ENCODE measurements around the gene UQCRC2.
"Not testable (repeated sequence)": the region's sequence is repeated elsewhere in the genome, so short reads cannot be mapped to it uniquely, and the experiment has no call there.

UQCRC2 gene

GRCh38 chr16:21982108-21982507 is 28.9 kb downstream of the UQCRC2 start:
- no peak for DNase-seq (ENCODE audit: low read depth)

DNA sequence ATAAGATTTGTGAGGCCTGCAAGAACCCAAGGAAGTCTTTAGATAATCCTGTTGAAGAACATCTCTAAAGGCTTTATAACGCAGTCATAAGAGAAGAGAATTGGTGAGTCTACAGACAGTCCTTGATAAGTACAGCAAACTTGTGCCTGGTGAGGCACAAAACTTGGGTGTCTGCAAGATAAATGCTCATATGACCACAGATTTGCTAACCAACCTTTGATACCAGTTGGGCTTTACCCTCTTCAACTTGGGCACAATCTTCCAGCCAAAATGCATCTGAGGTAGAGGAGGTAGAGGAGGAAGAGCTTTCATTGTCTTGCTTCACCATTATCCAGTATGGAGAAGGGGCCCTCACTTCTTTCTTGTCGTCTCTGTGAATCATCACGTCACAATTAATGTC is 30.9 kb downstream of the UQCRC2 start:
- no peak for DNase-seq (ENCODE audit: low read depth)

DNA sequence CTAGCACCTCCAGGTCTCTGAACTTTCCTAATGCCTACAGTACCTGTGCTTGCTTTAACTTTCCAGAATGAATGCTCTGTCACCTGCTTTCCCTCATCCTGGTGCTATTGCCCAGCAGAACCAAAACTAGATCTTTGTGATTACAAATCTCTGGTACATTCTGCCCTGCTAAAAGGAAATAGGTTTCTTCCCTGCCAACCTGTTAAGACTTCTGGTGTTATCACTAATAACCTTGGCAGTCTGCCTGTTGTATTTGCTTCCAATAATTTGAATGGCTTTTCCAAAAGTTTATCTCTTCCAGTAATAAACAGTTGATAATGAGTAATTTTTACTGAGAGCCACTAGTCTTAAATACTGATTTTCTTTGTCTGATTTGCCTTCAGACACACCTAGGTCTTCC is 32.4 kb downstream of the UQCRC2 start:
- DNase-seq (ENCODE audit: low read depth): no peak

DNA sequence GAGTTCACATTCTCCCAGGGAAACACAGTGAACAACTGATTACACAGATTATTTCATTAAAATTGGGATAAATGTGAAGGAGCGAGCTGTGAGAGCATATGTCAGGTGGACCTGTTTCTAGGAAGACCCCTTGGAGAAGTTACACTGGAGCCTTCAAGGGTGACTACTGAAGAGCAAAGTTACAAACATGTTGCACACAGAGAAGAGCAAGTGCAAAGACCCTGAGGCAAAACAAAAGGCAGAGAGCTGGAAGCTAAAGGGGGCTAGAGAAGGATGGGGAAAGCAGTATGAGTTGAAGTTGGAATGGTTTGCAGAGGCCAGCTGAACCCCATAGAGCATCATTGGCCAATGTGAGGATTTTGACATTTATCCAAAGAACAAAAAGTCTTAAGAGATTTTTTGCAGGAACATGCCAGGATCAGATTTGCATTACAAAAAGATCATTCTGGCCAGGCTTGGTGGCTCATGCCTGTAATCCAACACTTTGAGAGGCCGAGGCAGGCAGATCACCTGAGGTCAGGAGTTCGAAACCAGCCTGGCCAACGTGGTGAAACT is 33.6 kb downstream of the UQCRC2 start:
- no peak for DNase-seq (ENCODE audit: low read depth)

DNA sequence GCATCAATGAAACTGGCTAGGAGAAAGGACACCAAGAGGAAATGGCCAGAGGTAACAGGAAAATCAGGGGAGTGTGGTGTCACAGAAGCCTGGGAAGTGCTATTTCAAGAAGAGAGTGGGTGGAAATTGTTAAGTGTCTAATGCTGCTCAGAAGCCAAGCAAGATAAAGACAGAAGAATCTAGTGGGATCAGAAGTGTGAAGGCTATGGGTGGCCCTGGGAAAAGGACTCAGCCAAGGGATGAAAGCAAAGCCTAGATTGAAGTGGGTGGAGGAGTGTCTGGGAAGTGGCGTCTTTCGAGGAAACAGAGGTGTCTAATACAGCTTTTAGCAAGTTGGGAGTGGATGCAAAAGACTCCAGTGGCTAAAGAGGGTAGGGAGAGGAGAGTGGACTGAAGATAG is 34.3 kb downstream of the UQCRC2 start:
- DNase-seq (ENCODE audit: low read depth): no peak

DNA sequence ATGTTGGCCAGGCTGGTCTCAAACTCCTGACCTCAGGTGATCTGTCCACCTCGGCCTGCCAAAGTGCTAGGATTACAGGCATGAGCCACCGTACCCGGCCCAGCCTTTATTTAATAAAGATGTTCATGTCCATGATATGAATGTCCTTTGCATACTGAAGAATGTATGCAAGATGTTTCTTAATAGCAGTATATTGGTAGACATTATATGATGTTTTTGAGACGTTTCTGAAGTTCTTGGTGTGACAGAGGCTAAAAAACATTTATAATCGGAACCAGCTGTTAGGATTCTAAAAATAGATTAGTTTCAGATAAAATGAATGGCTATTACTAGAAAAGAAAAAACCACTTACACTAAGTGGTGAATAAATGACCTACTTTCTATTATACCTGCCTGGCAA is 36.0 kb downstream of the UQCRC2 start:
- no peak for DNase-seq (ENCODE audit: low read depth)

DNA sequence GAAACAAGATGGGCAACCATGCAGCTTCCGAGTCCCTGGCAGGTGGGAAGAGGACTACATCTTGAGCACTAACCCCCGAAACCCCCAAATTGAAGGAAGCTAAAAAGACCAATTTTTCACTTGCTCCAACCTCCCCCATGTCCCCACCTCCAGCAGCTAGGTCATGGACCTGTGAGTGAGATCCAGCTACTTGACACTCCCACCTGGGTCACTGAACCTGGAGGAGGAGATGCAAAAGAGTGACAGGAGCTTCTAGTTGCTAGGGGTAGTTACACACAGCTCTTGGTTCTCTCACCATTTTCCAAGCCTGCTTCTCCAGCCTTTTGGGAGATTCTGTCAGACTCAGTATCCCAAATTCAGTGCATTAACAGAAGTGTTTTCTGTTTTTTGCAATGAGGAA is 36.6 kb downstream of the UQCRC2 start:
- no peak for DNase-seq (ENCODE audit: low read depth)

DNA sequence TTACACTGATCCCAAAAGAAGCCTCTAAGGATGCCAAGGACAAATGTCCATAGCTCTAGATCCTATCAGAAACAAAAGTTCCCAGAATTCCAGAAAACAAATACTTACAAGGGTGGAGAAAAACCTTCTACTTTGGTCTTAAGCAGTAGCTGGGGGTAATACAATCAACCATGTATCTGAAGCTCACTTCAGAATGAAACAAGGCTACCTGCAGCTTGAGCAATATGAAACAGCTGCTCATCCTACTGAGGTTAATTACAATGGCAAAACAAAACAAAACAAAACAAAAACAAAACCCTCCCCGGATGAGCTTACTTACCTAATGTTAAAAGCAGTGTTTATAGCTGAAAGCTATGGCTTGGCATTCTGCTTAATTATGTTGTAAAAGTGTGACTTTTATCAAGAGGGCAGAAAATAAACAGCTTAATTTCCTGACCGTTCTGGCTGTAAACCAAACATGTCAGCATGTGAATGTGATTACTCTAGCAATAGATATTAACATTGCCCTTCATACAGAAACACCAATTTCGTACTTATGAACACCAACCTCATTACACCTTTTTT is 37.3 kb downstream of the UQCRC2 start:
- no peak for DNase-seq (ENCODE audit: low read depth)

DNA sequence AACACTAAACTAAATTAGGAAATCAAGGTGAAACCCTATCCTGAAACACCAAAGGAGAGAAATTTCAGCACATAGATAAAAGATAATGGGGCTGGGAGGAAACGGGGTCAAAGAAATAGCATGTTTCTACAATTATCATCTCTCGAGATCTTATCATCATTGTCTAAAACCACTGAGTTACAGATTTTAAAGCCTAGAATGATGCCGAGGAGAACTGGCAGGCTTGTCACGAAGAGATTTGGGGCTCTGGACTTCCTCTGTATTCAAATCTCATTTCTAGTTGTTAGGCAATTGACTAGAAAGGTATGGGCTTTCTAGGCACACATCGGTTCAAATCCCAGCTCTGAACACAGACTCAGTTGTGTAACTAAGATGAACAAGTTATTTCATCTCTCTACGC is 38.5 kb downstream of the UQCRC2 start:
- DNase-seq (ENCODE audit: low read depth): no peak

DNA sequence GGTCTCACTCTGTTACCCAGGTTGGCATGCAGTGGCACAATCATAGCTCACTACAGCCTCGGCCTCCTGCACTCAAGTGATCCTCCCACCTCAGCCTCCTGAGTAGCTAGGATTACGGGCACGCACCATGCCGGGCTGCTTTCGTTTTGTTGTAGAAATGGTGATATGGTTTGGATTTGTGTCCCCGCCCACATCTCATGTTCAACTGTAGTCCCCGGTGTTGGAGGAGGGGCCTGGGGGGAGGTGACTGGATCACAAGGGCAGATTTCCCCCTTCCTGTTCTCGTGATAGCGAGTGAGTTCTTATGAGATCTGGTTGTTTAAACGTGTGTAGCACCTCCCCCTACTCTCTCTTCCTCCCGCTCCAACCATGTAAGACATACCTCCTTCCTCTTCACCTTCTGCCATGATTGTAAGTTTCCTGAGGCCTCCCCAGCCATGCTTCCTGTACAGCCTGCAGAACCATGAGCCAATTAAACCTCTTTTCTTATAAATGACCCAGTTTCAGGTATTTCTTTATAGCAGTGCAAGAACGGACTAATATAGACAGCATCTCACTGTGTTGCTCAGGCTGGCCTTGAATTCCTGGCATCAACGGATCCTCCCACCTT is 41.8 kb downstream of the UQCRC2 start:
- no peak for DNase-seq (ENCODE audit: low read depth)

- no peak for DNase-seq (ENCODE audit: low read depth)
These were observed 43.9 kb downstream of the UQCRC2 start for GRCh38 chr16:21996923-21997696.

- DNase-seq (ENCODE audit: low read depth): no peak
These were observed 44.7 kb downstream of the UQCRC2 start for GRCh38 chr16:21997697-21998480.

DNA sequence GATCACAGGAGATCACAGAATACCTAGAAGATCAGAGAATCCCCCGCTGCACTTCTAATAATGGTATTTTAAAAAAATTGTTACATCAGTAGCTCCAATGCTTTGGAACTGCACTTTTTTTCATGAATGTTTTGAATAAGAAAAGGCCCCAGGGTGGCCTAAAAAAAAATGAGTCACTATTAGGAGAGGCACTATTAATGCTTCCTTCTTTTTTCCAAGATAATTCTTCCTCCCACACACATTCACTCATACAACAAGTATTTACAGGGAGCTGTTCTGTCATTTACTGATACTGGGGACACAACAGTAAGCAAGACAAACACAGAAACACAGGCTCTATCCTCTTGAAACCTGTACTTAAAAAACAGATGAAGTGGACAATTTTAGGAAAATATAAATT is 48.4 kb downstream of the UQCRC2 start:
- peak; percentile 21 for DNase-seq (ENCODE audit: low read depth)

DNA sequence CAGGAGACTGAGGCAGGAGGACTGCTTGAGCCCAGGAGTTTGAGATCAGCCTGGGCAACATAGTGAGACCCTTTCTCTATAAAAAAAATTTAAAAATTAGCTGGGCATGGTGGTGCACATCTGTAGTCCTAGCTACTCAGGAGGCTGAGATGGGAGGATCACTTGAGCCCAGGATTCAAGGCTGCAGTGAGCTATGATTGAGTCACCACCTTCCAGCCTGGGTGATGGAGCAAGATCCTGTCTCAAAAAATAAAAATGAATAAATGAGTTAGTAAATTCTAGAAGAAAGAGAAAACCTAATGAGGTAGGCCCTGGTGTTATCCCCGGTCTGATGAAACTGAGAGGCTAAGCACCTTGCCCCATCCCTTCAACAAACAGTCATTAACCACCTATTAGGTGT is 48.9 kb downstream of the UQCRC2 start:
- not testable (repeated sequence) for DNase-seq (ENCODE audit: low read depth)

DNA sequence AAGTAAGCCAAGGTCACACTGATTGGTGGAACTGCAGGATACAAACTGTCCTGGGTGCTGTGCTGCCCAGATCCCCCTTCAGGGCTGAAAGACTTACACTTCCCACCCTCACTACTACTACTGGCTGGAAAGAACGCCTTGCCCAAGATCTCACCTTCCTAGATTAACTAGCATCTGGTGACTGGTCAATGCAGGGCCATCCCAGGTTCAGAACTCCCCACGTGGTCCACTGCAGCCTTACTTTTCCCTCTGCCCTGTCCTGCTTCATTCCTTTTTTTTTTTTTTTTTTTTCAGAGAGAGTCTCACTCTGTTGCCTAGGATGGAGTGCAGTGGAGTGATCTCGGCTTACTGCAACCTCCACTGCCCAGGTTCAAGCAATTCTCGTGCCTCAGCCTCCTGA is 50.0 kb downstream of the UQCRC2 start:
- no peak for DNase-seq (ENCODE audit: low read depth)

DNA sequence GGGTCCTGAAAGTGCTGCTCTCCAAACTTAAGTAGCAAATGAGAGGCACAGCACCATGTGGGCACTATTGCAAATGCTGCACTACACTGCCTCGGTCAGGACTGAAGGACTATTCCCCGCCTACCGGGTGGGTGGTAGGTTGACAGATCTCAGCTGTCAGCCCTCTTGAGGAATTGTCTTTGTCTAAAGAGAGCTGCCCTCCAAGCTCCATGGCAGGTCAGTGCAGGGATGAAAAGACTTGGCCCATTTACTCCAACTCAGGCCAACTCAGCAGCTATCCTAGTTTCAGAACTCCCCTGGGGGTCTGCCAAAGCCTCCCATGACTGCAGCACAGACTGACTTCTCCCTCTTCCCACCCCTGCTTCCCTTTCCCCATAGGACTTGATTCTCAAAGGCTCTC is 51.2 kb downstream of the UQCRC2 start:
- no peak for DNase-seq (ENCODE audit: low read depth)

DNA sequence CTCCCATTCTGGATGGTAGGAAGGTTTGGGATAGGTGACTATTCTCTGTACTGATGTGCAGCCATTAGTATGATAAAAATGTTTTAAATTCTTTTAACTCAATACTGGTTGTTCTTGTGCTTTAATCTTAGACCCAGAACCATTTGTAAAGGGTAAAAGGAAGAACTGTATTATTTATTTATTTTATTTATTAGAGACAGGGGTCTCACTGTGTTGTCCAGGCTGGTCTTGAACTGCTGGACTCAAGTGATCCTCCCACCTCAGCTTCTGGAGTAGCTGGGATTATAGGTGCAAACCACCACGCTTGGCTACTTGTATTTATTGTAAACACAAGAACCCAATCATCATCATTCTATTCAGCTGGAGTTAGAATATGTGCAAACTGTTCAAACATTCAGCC is 52.6 kb downstream of the UQCRC2 start:
- no peak for DNase-seq (ENCODE audit: low read depth)

DNA sequence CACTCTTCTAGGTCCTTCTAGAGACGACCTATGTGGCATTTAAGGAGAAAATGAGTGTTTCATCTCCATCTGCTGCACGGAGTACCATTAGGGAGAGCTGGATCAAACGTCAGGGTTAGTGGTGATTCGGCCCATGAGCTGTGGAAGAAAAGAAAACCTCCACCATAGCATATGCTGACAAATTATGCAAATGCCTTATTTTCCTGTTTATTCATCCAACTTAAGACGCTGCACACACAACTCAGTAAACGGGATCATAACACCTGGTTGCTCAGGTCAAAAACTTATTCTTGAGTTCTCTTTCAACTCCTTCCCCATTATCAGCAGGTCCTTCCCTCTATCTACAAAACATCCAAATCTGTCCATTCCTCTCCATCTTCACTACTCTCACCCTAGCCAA is 53.5 kb downstream of the UQCRC2 start:
- DNase-seq (ENCODE audit: low read depth): no peak

DNA sequence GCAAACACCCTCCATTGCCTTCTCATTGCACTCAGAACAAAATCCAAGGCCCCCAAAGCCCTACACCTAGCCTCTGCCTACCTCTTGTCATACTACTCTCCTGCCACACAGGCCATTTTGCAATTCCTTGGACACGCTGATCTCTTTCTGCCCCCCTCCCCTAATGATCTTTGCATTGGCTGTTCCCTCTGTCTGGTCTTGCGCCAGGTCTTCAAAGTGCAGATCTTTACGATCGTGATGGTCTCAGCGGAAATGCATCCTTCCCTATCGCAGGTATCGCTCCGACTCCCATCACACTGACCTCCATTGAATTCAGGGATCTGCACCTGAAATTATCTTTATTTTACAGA is 54.0 kb downstream of the UQCRC2 start:
- DNase-seq (ENCODE audit: low read depth): no peak

DNA sequence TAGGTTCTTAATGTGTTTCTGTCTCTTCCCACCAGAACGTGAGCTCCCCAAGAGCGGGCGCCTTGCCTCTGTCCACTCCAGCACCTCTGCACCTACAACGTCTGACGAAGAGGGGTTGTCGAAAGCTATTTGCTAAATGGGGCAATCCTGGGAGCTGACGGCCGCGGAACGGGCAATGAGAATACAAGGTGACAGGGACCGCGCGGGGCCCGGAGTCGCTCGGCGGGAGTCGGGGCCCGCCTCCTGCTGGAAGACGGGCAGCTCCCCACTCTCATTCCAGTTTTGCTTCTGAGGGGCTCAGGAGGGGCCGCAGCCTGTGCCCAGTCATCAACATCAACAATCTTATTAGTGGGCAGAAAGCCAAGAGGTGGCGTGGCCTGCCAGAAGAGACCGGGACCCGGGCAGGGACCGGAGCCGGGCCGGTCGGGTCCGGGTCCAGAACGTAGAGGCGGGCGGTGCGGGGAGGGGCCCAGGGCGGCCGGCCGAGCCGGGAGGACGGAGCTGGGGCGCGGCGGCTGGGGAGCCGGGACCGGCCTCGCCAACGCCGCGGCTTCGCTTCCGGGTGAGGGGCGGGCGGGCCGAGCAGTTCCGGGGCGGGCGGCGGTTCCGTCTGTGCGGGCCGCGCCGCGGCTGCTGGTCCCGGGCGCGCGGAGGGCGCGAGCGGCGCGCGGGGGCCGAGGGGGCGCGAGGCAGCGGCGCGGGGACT is 54.5 kb downstream of the UQCRC2 start, which contains the start of gene MOSMO:
Gene MOSMO, plus strand, starts transcription at position 603 of the 706 bp plus-strand sequence. CDS start 191 bp downstream, outside the sequence.
- DNase-seq (ENCODE audit: low read depth): peak; percentile 41

- no peak for DNase-seq (ENCODE audit: low read depth)
These were observed 55.3 kb downstream of the UQCRC2 start for GRCh38 chr16:22008215-22009059.
